Prostate gland (tissue), 2 donors: ENCODE results near the gene INTS7. TPM values are rescaled to one million over a fixed set of nuclear protein-coding genes. Genes with fewer than 3 reads are reported as not detected.

Source experiments
- DNase-seq: peaks from one replicate; pipeline ENCODE4 v3.0.0-alpha.2; 2019; ENCODE audit warnings: low spot score
- H3K27ac ChIP-seq, 2 donors: fragments of 200-600 bp; sonication (generic); 2 replicates each; pipeline ENCODE4 v1.5.1; 2017 to 2019
- H3K27me3 ChIP-seq: fragments of 200-600 bp; sonication (generic); replicated peaks from 2 replicates; pipeline ENCODE4 v1.5.1; 2019; ENCODE audit not compliant: insufficient read depth
- H3K36me3 ChIP-seq, 2 donors: fragments of 200-600 bp; sonication (generic); 1 replicate in 1 of 2; 2 replicates in 1 of 2; pipeline versions ENCODE4 v1.5.1 to v1.8.1; 2017 to 2019
- H3K4me1 ChIP-seq: fragments of 200-600 bp; sonication (generic); replicated peaks from 2 replicates; pipeline ENCODE4 v1.5.1; 2019
- H3K4me3 ChIP-seq, 2 donors: fragments of 200-600 bp; sonication (generic); 2 replicates each; pipeline ENCODE4 v1.5.1; 2017 to 2019
- H3K9me3 ChIP-seq: fragments of 200-600 bp; sonication (generic); 2 replicates; pipeline ENCODE4 v1.5.1; 2017
- CTCF ChIP-seq, 4 experiments: fragments of 200-600 bp in 2 of 4; fragments of 450-650 bp in 2 of 4; sonication (generic) in 2 of 4; IDR thresholded peaks; 1 replicate in 3 of 4; 2 replicates in 1 of 4; pipeline ENCODE4 v1.5.1; 2016 to 2019; ENCODE audit warnings: antibody characterized with exemption in 4 of 4, mild to moderate bottlenecking in 2 of 4, moderate library complexity in 2 of 4
- POLR2A ChIP-seq: fragments of 450-650 bp; IDR thresholded peaks from one replicate; pipeline ENCODE4 v1.6.1; 2016; ENCODE audit warnings: antibody characterized with exemption, mild to moderate bottlenecking
- POLR2AphosphoS5 ChIP-seq: sonication (generic); formaldehyde crosslinking; IDR thresholded peaks from one replicate; pipeline ENCODE4 v1.6.1; 2017; ENCODE audit warnings: antibody characterized with exemption
- WGBS: methylation state at CpG from one replicate; pipeline ENCODE4 v1.1.5; 2018; 5-methylcytosine and 5-hydroxymethylcytosine counted together
- intact Hi-C: fragments of 100-400 bp; cut with DNase I; formaldehyde crosslinking; loops from one replicate; pipeline ENCODE4 v1.14.2; 2022
- total RNA-seq, 2 donors: library from RNA; depleted of rRNA; stranded (reverse); fragments of >200 nt; gene quantifications; one replicate each; pipeline ENCODE4 v1.1.0, GENCODE V29; 2016

The INTS7 gene
- total RNA-seq, 2 donors from 2014 or later, result 12.5 to 15.5 TPM

GRCh38 chr1:211933946-211934714 is 101.2 kb downstream of the INTS7 start:
- DNase-seq, result no peak
- WGBS, result 71% methylated on average over 7 of the region's 7 CpGs
- TF ChIP-seq CTCF (IDR thresholded peaks at IDR 0.05) (no peak), POLR2AphosphoS5 (no peak), POLR2A (no peak)
- Histone ChIP-seq H3K9me3 (no peaks in the 10 kb centered on the region), H3K36me3 (no peaks in the 10 kb centered on the region), H3K27me3 (no peaks in the 10 kb centered on the region), H3K27ac (no peak overlapping the region), H3K4me3 (no peak overlapping the region), H3K4me1 (peaks cover 4% of the 10 kb centered on the region)
- intact Hi-C loops, result no loop called here

DNA sequence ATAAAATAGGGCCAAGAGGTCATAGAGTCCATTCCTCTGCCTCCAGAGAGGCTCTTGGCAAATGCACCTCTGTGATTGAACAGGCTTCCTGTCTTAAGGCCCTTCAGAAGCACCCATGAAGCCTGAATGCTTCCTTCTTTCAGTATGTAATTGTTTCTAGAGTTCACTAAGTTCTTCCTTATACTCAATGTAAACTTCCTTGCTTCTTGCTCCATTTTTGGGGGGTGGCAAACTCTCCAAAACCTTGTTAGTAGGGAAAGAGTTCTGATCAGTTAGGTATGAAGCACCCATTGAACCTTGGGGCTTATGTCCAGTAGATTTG is 102.5 kb downstream of the INTS7 start:
- intact Hi-C loops, result no loop called here
- no peak for TF ChIP-seq CTCF (IDR thresholded peaks at IDR 0.05)
- no peak for TF ChIP-seq POLR2AphosphoS5
- no peak for TF ChIP-seq POLR2A
- DNase-seq, result no peak
- H3K36me3 ChIP-seq, result no peaks in the 10 kb centered on the region
- no peak overlapping the region for H3K27ac ChIP-seq
- H3K4me1 ChIP-seq, result peaks cover 13% of the 10 kb centered on the region
- H3K4me3 ChIP-seq, result no peak overlapping the region
- H3K9me3 ChIP-seq, result no peaks in the 10 kb centered on the region
- H3K27me3 ChIP-seq, result no peaks in the 10 kb centered on the region

DNA sequence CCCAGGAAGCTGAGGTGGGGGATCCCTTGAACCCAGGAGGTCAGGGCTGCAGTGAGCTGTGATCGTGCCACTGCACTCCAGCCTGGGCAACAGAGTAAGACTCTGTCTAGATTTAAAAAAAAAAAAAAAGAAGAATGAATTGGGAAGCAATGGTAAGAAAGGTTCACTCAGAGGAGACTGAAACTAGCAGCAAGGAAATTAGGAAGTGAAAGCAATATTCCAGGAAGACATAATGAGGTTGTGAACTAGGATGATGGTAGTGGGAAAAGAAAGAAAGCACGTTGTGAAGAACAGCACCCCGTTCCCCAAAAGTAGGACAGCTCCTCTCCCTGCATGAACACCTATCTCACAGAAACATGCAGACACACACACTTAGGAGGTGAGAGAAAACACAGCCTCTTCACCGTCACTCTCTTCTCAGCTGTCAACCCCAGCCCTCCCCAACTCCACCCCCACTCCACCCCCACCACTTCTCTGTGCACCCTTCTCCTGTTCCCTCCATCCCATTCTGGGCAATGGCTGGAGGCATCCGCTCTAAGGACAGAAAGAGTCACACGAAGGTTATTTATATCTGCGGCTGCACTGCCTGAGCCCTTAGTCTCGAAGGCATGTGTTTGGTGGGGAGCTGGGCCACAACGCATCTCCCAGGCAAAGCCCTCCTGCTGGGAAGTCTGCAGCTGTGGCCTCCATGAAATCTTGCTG is 103.0 kb downstream of the INTS7 start:
- Histone ChIP-seq H3K36me3 (no peaks in the 10 kb centered on the region), H3K4me3 (no peak overlapping the region), H3K27ac (no peak overlapping the region), H3K27me3 (no peaks in the 10 kb centered on the region), H3K9me3 (no peaks in the 10 kb centered on the region), H3K4me1 (peaks cover 13% of the 10 kb centered on the region)
- TF ChIP-seq CTCF (IDR thresholded peaks at IDR 0.05) (no peak), POLR2AphosphoS5 (no peak), POLR2A (no peak)
- intact Hi-C loops, result no loop called here
- WGBS, result 84% methylated on average over 9 of the region's 9 CpGs
- DNase-seq, result no peak

- DNase-seq, result no peak
- H3K4me1 ChIP-seq, result peaks cover 13% of the 10 kb centered on the region
- 85% methylated on average over 2 of the region's 2 CpGs for WGBS
- no peaks in the 10 kb centered on the region for H3K27me3 ChIP-seq
- no peaks in the 10 kb centered on the region for H3K36me3 ChIP-seq
- no peak overlapping the region for H3K4me3 ChIP-seq
- peak overlapping the region; percentile 51 to 67 for H3K27ac ChIP-seq
- intact Hi-C loops, result no loop called here
- TF ChIP-seq POLR2AphosphoS5 (no peak), POLR2A (no peak), CTCF (IDR thresholded peaks at IDR 0.05) (no peak)
- no peaks in the 10 kb centered on the region for H3K9me3 ChIP-seq
Observed at GRCh38 chr1:211929683-211930082, 105.7 kb downstream of the INTS7 start.
